Measurements from ENCODE around the gene DSCAML1.

DSCAML1 gene

DNA sequence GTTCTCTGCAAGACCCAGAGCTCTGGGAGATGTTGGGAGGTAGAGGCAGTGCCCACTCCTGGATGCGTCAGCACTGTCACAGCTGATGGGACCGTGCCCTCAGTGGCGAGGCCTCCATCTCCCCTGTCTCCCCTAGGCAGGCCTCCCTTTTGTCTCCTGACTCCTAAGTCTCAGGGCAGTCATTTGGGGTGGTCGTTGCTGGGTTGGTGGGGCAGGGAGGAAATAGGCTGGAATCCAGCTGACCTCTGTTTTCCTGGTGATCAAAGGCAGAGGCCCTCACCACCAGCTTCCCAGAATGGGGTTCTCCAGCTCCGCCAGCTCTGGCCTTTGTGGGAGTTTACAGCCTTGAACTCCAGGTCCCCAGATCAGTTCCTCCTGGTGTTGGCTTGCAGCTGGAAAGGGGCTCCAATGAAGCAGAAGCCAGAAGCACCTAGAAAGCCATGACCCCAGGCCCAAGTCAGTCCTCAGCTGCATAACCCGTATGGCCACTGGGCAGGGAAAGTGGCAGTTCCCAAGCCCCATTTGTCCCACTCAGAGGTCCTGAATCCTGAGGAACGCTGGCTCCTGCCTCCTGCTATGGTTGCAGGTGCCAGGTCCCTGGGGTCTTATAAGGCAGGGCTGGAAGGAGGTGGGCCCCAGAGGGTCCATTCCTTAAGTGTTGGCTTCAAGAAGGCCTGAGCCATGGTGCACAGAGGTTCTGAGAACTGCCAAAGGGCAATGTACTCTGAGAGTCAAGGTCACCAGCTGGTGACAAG, 34.8 kb upstream of the DSCAML1 start:
- no peak for DNase-seq

DNA sequence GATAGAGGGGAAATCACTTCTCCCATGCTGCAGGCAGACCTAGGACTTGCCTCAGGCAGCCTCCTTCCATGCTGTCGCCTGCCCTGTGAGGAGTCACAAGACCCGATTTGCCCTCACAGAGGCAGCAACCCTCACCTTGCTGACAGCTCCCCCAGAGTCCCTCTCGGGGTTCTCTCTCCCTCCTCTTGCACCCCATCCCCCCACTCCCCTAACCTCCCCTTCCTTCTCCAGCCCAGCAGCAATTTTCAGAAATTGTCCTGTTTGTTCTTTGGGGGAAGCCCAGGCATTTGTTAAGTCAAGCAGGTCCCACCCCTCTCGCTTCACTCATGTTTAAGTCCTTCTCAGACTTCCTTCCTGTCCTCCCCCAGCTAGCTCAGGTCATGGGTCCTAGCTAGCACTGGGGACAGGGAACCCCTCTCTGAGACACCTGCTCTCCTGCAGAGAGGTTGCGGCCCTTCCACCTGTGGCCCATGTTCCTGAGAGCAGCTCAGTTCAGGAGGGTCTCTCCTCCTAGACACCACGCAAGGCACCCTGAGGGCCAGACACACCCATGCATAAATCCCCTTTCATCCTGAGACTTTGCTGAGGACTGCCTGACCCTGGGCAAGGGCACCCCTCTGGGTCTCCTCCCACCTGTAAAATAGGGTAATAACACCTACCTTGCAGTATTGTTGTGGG, 33.8 kb upstream of the DSCAML1 start:
- no peak for DNase-seq

DNA sequence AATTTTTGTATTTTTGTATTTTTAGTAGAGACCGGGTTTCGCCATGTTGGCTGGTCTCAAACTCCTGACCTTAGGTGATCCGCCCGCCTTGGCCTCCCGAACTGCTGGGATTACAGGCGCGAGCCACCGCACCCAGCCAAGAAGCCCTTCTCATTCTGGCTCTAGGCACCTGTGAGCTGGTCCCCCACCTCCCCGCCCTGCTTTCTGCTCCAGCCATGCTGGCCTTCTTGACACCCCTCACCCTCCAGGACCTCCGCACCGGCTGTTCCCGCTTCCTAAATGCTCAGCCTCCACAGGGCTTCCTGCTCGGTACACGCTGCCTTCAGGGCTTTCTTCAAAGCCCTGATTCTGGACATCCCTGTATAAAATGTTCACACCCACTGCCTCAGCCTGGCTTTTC, 33.1 kb upstream of the DSCAML1 start:
- DNase-seq, result no peak

DNA sequence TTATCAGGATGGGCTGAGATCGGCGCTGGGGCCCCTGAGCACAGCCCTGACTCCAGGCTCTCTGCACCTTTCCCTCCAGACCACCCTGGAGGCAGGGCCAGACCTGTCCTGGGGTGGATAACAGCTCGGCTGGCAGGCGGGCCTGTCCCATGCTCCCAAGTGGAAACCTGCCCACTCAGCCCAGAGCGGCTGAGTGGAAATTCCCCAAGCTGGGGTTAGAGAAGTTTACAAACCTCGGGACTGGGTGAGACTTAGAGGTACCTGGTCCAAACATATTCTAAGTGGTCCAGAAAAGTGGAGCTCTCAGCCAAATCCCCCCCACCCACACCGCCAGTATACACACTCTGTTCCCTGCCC, 32.3 kb upstream of the DSCAML1 start:
- no peak for DNase-seq

DNA sequence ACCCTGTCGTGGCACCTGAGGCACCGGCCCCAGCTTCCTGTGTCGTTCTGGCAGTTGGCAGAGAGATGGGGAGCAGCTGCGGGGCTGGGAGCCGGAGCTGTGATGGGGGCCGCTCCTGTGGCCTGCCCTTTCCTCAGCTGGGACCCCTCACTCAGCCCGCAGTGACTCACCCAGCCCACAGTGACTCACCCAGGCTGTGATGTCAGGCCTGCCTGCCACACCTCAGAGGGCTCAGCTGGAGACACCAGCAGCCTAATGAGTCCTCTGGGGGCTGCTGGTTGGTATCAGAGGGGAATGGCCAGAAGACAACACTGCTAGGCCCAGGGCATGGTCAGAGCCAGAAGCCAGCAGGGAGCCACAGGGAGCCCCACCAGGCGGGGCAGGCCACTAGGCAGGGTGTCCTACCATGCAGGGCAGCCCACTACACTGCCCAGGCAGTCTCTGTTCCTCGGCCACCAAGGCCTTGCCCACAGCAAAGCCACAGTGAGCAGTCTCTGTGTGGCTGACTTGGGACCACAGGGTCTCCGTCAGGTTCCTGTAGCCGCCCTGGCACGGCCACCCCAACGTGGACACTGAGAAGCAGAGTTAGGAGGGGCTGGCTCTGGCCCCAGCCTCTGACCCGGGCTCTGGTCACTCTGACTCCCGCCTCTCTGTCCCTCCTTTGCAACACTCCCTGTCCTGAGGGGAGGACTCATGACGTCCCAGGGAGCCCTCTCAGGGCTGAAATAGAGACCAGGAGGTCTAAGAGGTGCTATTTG, 31.8 kb upstream of the DSCAML1 start:
- DNase-seq, result peak; percentile 82

DNA sequence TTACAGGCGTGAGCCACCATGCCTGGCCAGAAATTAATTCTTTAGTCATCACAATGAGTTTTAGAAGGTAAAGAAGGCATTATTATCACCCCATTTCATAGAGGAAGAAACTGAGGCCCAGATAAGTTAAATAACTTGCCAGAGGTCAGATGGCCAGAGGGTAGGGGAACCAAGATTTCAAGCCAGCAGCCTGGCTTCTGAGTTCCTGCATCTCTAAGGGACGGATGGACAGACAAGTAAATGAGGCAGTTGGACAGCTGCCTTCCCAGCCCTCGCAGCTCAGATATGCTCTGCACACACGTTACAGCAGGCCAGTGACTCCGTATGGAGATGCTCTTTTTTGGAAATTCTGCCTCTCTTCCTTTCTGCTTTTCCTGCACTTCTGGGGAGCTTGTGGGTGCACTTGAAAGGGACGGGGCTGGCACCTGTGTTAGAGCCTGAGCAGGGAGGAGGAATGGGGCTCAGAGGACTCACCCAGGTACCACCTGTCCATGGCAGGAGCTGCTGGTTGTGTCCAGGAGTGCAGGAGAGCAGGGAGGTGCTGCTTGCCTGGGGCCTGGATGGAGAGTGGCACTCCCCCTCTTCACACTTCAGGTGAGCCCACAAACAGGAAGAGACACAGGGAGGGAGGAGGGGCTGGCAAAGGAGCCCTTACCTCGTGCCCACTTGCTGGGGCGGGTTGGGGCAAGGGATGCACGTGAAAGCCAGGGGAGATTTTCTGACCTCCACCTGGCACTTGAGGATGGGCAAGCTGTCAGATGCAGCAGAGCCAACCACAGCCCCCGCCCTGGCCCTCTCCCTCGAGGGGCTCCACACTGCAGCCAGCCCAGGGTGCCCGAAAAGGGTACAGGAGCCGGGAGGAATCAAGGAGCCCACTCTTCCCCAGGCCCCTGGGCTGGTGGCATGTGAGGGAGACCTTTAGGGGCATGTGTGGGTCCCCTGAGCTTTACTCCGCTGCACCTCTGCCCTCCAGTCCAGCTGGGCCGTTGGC, 30.8 kb upstream of the DSCAML1 start:
- DNase-seq, result no peak

DNA sequence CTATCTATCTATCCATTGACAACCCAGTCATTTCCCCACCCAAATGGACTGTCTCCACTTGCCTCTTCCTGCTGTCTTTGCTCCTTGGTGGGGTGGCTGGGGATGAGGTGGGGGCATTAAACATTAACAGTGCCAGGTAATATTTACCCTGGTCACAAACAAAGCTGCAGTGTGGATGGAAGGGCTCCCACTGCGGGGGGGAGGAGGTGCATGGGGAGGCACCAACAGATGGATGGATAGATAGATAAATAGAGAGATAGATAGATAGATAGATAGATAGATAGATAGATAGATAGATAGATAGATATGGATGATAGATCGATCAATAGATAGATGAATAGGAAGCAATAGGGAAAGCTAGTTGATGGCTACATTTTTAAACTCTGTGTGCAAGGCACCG, 29.8 kb upstream of the DSCAML1 start:
- DNase-seq, result no peak

DNA sequence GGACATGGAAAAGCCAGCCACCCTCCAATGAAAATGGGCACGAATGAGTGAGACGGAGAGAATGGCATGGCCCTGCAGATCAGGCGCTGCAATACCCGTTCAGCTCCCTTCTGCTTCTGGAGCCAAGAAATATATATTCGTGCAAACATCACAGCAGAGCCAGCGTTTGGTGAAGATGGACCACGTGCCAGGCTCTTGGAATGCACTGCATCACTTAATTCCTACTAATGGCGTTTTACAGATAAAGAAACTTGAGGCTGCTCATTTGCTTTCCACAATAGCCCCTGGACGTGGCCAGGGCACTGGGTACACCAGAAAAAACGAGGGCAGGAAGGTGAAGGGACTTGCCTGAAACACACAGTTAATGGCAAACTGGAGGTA, 29.2 kb upstream of the DSCAML1 start:
- no peak for DNase-seq

DNA sequence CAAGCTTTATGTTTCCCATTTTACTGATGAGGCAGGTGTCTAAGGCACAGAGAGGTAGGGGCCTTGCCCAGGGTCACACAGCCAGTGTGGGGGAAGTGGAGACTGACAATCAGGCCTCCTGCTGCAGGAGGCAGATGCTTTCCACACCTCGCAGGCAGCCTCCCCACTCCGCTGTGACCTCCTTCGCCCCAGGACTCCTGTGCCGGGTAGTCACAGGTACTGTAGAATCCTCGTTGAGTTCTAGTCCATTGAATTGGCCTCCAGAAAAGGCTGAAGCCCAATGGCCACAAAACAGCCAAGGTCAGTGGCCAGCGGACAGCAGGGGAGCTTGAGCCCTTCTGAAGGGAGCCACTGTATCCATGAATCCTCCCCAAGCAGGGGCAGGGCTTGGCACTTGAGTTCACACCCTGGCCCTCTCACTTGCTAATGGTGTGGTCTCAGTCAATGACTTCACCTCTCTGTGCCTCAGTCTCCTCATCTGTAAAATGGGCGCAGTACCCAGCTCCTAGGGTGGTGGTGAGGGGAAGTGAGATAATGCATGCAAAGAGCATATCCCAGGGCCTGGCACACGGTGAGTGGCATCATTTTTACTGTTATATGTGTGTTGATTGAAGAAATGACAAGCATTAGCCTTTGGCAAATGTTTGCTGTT, 28.6 kb upstream of the DSCAML1 start:
- no peak for DNase-seq

DNA sequence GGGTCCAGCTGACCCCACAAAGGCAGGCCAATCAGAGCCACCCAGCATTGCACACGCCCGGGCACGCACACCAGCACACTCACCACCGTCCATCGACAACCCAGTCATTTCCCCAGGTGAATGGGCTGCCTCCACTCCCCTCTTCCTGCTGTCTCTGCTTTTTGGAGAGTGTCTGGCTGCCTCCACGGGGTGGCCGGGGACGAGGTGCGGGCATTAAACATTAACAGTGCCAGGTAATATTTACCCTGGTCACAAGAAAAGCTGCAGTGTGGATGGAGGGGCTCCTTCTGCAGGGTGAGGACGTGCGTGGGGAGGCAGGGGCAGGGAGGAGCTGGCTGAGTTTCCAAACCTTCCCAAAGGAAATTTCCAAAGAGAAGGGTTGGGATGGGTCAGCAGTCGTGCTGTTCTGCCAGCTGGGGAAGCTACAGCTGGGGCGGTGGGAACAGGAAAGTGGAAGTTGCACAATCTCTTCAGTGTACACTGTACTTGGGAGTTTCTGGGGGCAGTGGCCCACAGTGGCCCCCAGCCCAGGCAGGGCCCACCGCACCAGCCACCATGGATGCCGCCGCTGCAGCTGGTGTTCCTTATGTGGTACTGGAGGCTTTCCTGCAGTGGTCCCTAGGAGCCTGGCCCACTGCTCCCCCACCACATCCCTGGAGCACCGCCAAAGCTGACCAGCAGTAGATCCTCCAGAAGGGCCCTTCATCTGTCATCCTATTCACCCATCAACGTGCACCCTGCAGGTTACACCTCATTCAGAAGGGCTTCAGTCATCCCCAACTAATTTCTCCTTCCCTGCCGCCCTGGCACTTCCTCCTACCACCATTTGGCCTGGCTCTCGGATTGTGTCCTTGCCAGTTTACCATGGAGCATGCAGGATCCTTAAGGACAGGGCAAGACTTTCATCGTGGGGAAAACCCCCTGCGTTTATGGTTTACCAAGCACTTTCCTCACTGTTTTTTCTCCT, 27.8 kb upstream of the DSCAML1 start, which contains the start of gene FXYD2:
Gene FXYD2, minus strand, starts transcription at position 174 of the 967 bp plus-strand sequence. Its CDS starts 66 bp downstream, at position 108.
- no peak for DNase-seq

DNA sequence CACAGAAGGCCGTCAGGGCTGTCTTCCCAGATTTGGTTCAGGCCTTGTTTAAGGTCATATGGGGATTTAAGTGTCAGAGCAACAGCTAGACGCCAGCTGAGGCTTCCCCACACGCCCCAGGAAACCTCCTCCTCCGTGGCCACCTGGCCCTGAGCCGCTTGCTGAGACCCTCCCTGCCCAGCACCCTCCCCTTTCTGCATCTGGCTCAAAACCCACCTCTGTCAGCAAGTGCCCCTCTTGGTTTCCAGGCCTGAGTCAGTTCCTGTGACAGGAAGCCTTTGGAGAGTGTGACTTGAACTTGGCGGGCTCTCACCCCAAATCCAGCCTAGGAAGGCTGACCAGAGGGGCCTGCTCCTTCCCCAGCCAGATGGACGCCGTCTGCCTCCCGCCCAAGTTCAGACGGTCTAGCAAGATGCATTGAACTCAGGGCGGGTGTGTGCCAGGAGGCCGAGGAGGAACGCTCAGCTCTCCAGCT, 27.0 kb upstream of the DSCAML1 start:
- no peak for DNase-seq

DNA sequence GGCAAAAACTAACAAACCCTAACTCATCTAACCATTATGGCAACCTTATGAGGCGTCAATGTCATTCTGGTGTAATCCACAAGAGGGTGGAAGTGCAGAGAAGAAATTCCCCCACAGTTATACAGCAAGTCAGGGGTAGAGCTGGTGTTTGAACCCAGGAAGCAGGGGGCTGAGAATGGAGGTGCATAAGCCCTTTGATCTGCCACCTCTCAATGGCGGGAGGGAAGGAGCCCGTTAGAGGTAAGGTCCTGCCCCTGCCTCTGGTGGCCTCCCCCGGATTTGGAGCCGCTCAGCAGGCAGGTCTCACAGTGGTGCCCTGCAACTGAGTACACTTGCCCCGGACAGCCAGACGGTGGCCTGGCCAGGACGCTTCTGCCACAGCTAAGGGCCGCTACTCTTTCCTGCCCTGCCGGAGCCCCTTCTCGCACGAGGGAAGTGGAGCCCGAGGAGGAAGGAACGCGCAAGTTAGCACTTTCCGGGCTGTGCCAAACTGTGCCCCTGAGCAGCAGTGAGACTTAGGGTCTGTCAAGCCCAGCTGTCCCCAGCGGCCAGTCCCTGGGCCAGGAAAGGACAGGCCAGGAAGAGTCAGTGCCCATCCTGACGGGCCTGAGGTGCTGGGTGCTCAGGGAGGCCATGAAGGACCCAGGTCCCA, 26.4 kb upstream of the DSCAML1 start:
- DNase-seq, result no peak

DNA sequence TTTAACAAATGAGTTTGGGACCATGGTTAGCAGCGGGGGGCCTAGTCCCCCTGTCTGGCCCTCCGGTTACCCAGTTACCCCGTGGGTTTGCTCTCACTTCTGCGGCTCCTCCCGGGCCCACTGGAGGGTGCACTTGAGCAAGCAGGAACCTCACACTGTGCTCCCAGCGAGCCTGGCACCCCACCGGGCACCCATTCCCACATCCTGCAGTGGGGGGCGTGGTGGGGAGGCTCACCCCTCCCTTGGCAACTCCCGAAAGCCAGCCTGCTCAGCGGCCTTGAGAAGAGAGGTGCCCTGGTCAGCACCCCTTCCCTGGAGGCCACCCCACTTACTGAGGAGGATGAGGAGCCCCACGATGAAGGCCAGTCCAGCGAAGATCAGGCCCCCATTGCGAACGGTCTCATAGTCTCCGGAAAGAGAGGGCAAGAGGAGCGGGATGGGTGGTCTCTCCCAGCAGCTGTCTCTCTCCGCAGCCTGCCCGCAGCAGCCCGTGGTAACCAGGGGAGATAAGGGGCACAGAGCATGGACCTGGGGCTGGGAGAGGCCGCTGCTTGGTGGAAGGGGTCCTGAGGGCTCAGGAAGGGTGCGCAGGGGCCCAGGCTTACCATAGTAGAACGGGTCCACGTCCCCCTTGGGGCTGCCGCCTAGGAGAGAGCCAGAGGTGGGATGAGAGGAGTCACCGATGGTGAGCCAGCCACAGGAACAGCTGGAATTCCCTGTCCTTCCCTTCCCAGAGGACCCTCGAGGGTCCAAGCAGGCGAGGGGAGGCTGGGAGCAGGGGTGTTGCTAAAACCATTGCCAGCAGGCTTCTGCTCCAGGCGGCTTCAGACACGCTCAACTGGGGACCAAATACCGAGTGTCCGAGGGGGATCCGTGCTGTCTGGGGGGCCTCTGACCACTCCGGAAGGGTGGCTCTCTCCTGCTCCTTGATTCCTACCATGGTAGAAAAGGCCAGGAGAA, 25.3 kb upstream of the DSCAML1 start:
- DNase-seq, result peak; percentile 66

DNA sequence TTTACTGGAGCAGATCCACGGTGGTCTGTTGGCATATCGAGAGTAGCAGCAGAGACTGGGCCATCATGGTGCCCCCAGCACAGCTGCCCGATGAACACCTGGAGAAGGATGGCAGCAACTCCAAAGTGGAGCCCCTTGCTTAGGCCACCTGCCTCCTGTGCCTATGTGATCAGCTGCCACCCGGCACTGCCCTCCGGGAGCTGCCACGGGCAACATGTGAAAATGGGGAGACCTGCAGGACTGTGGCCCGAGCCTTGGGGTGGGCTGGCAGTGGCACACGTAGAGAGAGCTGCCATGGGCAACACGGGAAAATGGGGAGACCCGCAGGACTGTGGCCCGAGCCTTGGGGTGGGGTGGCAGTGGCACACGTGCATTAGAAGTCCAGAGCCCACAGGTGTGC, 24.4 kb upstream of the DSCAML1 start:
- no peak for DNase-seq

DNA sequence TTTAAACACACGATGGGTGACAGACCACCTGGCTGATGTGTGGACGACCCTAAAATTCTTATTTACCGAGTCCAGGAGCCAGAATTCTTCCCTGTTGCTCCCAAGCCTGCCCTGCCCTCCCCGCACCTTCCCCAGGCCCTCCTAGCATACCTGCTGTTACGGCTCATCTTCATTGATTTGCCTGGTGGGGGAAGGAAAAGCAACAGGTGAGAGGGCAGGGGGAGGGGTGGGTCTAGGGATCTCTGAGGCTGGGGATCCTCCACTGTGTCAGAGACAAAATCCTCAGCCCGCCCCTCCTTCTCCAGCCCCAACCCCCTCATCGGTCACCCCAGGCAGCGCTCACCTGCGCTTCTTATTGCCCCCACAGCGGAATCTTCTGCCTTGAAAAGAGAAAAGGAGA, 23.5 kb upstream of the DSCAML1 start:
- no peak for DNase-seq

DNA sequence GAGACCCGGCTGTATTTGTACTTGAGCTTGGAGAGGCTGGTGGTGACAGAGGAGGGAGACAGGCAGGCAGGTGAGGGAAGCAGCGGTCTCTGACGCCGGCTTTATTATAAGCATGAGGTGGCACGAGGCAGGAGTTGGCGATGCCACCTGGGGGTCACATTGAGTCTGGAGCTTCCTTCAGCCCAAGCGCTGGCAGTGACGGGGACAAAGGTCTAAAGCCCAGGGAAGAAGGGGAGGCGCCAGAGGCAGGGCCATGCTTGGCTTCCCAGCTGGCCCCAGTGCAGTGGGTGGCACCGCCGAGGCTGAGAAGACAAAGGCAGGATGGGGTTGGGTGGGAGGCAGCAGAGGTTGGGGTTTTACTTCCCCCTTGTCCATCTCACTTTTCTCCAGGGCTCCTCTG, 23.1 kb upstream of the DSCAML1 start:
- no peak for DNase-seq

DNA sequence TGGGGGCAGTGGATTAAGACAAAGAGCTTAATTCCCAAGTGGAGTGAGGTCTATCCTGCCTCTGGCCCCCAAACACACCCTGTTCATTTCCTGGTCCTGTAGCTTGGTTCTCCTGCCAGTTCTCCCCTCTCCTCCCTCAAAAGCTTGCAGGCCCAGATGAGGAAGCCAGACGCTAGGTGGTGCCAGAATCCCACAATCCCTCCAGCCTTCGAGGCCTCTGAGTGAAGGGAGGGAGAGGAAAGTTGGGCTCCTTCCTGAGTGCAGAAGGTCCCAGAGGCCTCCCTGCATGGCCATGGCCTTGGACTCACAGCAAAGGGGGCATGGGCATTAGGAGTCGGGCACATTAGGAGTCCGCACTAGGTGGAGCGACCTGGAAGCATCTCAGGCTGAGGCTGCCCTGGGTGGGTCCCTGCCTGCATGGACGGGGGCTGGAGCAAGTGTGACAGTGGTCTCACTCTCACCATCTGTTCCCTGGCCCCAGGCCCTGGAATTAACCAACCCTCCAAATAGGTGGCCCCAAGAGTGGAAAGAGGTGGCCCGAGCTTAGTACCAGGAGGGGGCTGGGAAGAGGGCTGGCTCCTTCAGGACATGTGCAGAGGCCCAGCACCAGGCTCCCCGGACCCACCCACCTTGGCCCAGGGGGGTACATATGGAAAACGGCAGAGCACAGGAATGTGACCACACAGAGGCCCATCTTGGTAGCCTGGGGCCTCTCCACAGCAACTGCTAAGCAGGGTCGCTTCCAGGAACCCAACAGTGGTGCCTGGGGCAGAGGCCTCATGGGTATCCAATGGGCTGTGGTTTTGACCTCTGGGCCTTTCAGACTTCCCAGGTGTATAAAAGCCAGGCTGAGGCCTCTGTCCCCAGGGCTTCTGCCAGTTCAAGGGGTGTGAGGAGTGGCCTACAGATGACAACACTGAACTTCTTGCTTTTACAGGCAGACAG, 22.4 kb upstream of the DSCAML1 start:
- no peak for DNase-seq
